NCI-H748 (cell line): ENCODE measurements around the gene GRIA1.
A peak's percentile ranks its signal among the peaks of the same experiment; 100 is the strongest.

ENCODE experiments used
- DNase-seq: peaks from one replicate; lab custom pipeline; 2025; ENCODE audit not compliant: unreplicated experiment; lab: John Stamatoyannopoulos, UW

Gene GRIA1

GRCh38 chr5:153605386-153605785 lies 114.9 kb downstream of the GRIA1 start:
- no peak for DNase-seq

GRCh38 chr5:153610009-153610408 lies 119.5 kb downstream of the GRIA1 start:
- no peak for DNase-seq

- DNase-seq, result no peak
Observed at GRCh38 chr5:153610811-153611210, 120.3 kb downstream of the GRIA1 start.

GRCh38 chr5:153613144-153613543 lies 122.7 kb downstream of the GRIA1 start:
- DNase-seq, result peak; percentile 63

GRCh38 chr5:153613672-153614071 lies 123.2 kb downstream of the GRIA1 start:
- DNase-seq, result no peak

GRCh38 chr5:153617190-153617589 lies 126.7 kb downstream of the GRIA1 start:
- no peak for DNase-seq

- no peak for DNase-seq
Observed at GRCh38 chr5:153618307-153618706, 127.8 kb downstream of the GRIA1 start.

- no peak for DNase-seq
Observed at GRCh38 chr5:153618867-153619266, 128.4 kb downstream of the GRIA1 start.

- no peak for DNase-seq
Observed at GRCh38 chr5:153619771-153620170, 129.3 kb downstream of the GRIA1 start.

GRCh38 chr5:153623124-153623523 lies 132.7 kb downstream of the GRIA1 start:
- DNase-seq, result no peak

GRCh38 chr5:153623751-153624450 lies 133.4 kb downstream of the GRIA1 start:
- no peak for DNase-seq

- DNase-seq, result no peak
Observed at GRCh38 chr5:153624451-153624765, 133.9 kb downstream of the GRIA1 start.

- DNase-seq, result no peak
Observed at GRCh38 chr5:153625826-153626354, 135.4 kb downstream of the GRIA1 start.

GRCh38 chr5:153626836-153627235 lies 136.4 kb downstream of the GRIA1 start:
- DNase-seq, result no peak

- DNase-seq, result no peak
Observed at GRCh38 chr5:153629027-153629895, 138.8 kb downstream of the GRIA1 start.

- no peak for DNase-seq
Observed at GRCh38 chr5:153630546-153630945, 140.1 kb downstream of the GRIA1 start.

GRCh38 chr5:153632748-153633290 lies 142.3 kb downstream of the GRIA1 start:
- DNase-seq, result no peak

- no peak for DNase-seq
Observed at GRCh38 chr5:153636670-153637451, 146.4 kb downstream of the GRIA1 start.

GRCh38 chr5:153640293-153640692 lies 149.8 kb downstream of the GRIA1 start:
- DNase-seq, result no peak

GRCh38 chr5:153641183-153641688 lies 150.8 kb downstream of the GRIA1 start:
- no peak for DNase-seq
